Measurements from ENCODE around the gene ZNF865. TPM values are rescaled to one million over a fixed set of nuclear protein-coding genes. Genes with fewer than 3 reads are reported as not detected.

ZNF865 gene
- total and polyA plus RNA-seq, 2 donors (not counting 1 experiment from before 2014, with no cell fraction given) = 11.3 to 22.7 TPM

DNA sequence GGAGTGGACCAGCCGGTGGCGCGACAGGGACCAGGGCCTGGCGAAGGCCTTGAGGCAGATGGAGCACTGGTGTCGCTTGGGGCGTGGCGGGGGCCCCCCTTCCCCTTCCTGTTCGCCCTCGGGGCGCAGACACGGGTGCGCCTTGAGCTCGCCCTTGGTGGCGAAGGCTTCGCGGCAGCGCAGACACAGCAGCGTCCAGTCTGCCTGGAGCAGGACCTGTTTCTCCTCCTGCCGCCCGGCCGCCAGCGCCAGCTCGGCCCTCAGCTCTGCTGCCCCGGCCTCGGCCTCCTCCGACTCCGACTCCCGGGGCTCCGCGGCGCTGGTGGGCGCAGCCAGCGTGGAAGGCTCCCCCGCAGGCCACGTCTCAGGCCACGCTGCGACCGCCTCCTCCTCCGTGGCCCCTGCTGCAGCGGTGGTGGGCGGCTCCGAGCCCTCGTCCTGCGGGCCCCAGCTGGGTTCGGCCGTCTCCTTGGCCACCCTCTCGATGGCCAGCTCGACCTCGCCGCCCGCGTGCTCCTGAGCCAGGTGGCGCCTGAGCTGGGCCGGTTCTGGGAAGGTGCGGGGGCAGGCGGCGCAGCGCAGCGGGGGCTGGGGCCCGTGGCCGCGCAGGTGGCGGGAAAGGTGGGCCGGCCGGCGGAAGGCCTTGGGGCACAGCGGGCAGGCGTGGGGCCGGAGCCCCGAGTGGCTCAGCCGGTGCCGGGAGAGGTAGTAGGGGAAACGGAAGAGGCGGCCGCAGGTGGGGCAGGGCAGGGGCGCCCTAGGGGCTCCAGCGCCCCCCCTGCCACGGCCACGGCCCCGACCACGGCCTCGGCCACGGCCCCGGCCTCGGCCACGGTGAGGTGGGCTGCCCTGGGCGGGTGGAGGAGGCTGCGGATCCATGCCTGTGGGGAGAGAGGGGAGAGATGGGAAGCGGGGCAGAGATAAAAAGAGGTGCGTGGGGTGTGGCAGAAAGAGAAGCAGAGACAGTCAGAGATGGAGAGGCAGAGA lies 26.4 kb upstream of the ZNF865 start:
- Mint-ChIP-seq H3K9me3 (ENCODE audit: insufficient read depth) (no peaks in the 10 kb centered on the region), H3K4me1 (peaks cover 26% of the 10 kb centered on the region), H3K27ac (peak overlapping the region; percentile 68), H3K27me3 (no peaks in the 10 kb centered on the region), H3K4me3 (peak overlapping the region; percentile 83)
- ChIA-PET CTCF (no interaction called here), POLR2A (no interaction called here)
- H3K27ac ChIP-seq (ENCODE audit: low read length in 2 of 2) = peak overlapping the region; percentile 54 to 80
- H3K4me3 ChIP-seq (ENCODE audit: control extremely low read depth in 1 of 5, extremely low read depth in 1 of 5, insufficient read depth in 1 of 5, low read depth in 2 of 5, low read length in 4 of 5) = peak overlapping the region in 1 of 5 experiments; percentile 69
- H3K4me1 ChIP-seq (ENCODE audit: control insufficient read depth in 2 of 2, insufficient read depth in 2 of 2, low read length in 2 of 2) = peaks cover 17 to 21% of the 10 kb centered on the region in 2 donors
- no peaks in the 10 kb centered on the region for H4K20me1 ChIP-seq (ENCODE audit: control insufficient read depth, insufficient read depth, low read length, poor library complexity, severe bottlenecking)
- no peak overlapping the region for H3K9ac ChIP-seq (ENCODE audit: low read length)
- no peak for ATAC-seq (ENCODE audit: low read depth)
- no peaks in the 10 kb centered on the region for H3K79me2 ChIP-seq (ENCODE audit: control insufficient read depth, insufficient read depth, low read length)
- H3K36me3 ChIP-seq (replicated peaks in 1 of 2; ENCODE audit: control extremely low read depth in 1 of 2, control insufficient read depth in 1 of 2, extremely low read depth in 1 of 2, insufficient read depth in 2 of 2, low read length in 1 of 2) = no peaks in the 10 kb centered on the region
- peaks cover 0 to 9% (median 0%) of the 10 kb centered on the region in 3 donors for H3K9me3 ChIP-seq (ENCODE audit: control extremely low read depth in 1 of 3, control insufficient read depth in 2 of 3, insufficient read depth in 1 of 3, low read length in 2 of 3)
- H2AFZ ChIP-seq (ENCODE audit: insufficient read depth, low read depth, low read length, poor library complexity, severe bottlenecking) = peak overlapping the region; percentile 96
- no peaks in the 10 kb centered on the region for H3K27me3 ChIP-seq (replicated peaks in 1 of 4; ENCODE audit: control extremely low read depth in 1 of 4, control insufficient read depth in 3 of 4, insufficient read depth in 4 of 4, low read length in 3 of 4)
- peak overlapping the region; percentile 93 for H3K4me2 ChIP-seq (replicated peaks; ENCODE audit: low read depth, low read length, poor library complexity, severe bottlenecking)
- 98% methylated on average over 76 of the region's 90 CpGs for WGBS (ENCODE audit: insufficient coverage)
- intact Hi-C loops (cut with micrococcal nuclease) = no loop called here
- no peak for TF ChIP-seq EZH2 (IDR thresholded peaks at IDR 0.05; ENCODE audit: borderline replicate concordance, insufficient read depth, low read depth, low read length, poor library complexity, severe bottlenecking)
- TF ChIP-seq, protein P1, sequence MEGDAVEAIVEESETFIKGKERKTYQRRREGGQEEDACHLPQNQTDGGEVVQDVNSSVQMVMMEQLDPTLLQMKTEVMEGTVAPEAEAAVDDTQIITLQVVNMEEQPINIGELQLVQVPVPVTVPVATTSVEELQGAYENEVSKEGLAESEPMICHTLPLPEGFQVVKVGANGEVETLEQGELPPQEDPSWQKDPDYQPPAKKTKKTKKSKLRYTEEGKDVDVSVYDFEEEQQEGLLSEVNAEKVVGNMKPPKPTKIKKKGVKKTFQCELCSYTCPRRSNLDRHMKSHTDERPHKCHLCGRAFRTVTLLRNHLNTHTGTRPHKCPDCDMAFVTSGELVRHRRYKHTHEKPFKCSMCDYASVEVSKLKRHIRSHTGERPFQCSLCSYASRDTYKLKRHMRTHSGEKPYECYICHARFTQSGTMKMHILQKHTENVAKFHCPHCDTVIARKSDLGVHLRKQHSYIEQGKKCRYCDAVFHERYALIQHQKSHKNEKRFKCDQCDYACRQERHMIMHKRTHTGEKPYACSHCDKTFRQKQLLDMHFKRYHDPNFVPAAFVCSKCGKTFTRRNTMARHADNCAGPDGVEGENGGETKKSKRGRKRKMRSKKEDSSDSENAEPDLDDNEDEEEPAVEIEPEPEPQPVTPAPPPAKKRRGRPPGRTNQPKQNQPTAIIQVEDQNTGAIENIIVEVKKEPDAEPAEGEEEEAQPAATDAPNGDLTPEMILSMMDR (IDR thresholded peaks at IDR 0.05) = no peak
- no peak for DNase-seq
